Fibroblast of lung (primary cell): Measurements from ENCODE around the gene RAD52.

Experiments used
- EZH2 ChIP-seq: IDR thresholded peaks from 2 replicates; pipeline ENCODE4 v1.5.1; 2012; ENCODE audit warnings: low read length, control low read depth, mild to moderate bottlenecking; ENCODE audit errors: missing control alignments
- TF ChIP-seq, protein P1 (sequence below), 2 donors: IDR thresholded peaks in 1 of 2; conservative IDR thresholded peaks in 1 of 2; 1 replicate in 1 of 2; 2 replicates in 1 of 2; pipeline ENCODE4 v1.5.1; 2011 to 2012; ENCODE audit warnings: low read length in 2 of 2, control low read depth in 1 of 2, inconsistent platforms in 1 of 2, low read depth in 1 of 2, mild to moderate bottlenecking in 1 of 2

DNA sequence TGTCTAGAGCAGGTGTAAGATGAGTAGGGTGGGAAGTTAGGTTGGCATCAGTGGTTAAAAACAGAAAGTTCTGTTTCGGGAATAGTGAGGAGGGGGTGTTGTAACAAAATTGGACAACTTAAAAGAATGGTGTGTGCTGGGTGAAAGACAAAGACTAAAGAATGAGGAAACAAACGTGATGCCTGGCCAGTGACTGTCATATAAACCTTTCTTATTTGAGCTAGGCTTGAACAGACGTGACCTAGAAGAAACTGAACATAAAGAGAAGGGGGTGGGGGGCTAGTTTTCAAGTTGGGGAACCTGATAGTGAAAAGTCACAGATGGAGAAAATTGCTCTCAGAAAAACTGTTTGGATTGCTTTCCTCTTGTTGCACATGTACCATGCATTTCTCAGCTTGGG, 39.6 kb downstream of the RAD52 start:
- TF ChIP-seq, protein P1, sequence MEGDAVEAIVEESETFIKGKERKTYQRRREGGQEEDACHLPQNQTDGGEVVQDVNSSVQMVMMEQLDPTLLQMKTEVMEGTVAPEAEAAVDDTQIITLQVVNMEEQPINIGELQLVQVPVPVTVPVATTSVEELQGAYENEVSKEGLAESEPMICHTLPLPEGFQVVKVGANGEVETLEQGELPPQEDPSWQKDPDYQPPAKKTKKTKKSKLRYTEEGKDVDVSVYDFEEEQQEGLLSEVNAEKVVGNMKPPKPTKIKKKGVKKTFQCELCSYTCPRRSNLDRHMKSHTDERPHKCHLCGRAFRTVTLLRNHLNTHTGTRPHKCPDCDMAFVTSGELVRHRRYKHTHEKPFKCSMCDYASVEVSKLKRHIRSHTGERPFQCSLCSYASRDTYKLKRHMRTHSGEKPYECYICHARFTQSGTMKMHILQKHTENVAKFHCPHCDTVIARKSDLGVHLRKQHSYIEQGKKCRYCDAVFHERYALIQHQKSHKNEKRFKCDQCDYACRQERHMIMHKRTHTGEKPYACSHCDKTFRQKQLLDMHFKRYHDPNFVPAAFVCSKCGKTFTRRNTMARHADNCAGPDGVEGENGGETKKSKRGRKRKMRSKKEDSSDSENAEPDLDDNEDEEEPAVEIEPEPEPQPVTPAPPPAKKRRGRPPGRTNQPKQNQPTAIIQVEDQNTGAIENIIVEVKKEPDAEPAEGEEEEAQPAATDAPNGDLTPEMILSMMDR (conservative IDR thresholded peaks at IDR 0.05 in 1 of 2, IDR thresholded peaks at IDR 0.05 in 1 of 2; ENCODE audit: low read depth in 1 of 2, low read length in 2 of 2): no peak
- TF ChIP-seq EZH2: no peak
